ENCODE measurements around the gene ACTR3C.

Gene ACTR3C

GRCh38 chr7:150343225-150343624 lies 19.9 kb upstream of the ACTR3C start:
- TF ChIP-seq POLR2AphosphoS5 (IDR thresholded peaks at IDR 0.05; ENCODE audit: low read depth, low read length) (no peak), SIN3A (IDR thresholded peaks at IDR 0.05; ENCODE audit: borderline replicate concordance, insufficient read depth, low read length) (no peak)
- TF ChIP-seq, protein P1, sequence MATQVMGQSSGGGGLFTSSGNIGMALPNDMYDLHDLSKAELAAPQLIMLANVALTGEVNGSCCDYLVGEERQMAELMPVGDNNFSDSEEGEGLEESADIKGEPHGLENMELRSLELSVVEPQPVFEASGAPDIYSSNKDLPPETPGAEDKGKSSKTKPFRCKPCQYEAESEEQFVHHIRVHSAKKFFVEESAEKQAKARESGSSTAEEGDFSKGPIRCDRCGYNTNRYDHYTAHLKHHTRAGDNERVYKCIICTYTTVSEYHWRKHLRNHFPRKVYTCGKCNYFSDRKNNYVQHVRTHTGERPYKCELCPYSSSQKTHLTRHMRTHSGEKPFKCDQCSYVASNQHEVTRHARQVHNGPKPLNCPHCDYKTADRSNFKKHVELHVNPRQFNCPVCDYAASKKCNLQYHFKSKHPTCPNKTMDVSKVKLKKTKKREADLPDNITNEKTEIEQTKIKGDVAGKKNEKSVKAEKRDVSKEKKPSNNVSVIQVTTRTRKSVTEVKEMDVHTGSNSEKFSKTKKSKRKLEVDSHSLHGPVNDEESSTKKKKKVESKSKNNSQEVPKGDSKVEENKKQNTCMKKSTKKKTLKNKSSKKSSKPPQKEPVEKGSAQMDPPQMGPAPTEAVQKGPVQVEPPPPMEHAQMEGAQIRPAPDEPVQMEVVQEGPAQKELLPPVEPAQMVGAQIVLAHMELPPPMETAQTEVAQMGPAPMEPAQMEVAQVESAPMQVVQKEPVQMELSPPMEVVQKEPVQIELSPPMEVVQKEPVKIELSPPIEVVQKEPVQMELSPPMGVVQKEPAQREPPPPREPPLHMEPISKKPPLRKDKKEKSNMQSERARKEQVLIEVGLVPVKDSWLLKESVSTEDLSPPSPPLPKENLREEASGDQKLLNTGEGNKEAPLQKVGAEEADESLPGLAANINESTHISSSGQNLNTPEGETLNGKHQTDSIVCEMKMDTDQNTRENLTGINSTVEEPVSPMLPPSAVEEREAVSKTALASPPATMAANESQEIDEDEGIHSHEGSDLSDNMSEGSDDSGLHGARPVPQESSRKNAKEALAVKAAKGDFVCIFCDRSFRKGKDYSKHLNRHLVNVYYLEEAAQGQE (IDR thresholded peaks at IDR 0.05; ENCODE audit: insufficient read depth in 1 of 2, low read depth in 2 of 2, low read length in 2 of 2): no peak

- TF ChIP-seq, protein P1 (IDR thresholded peaks at IDR 0.05; ENCODE audit: insufficient read depth in 1 of 2, low read depth in 2 of 2, low read length in 2 of 2): no peak
Observed at GRCh38 chr7:150342121-150342408, 18.7 kb upstream of the ACTR3C start.

DNA sequence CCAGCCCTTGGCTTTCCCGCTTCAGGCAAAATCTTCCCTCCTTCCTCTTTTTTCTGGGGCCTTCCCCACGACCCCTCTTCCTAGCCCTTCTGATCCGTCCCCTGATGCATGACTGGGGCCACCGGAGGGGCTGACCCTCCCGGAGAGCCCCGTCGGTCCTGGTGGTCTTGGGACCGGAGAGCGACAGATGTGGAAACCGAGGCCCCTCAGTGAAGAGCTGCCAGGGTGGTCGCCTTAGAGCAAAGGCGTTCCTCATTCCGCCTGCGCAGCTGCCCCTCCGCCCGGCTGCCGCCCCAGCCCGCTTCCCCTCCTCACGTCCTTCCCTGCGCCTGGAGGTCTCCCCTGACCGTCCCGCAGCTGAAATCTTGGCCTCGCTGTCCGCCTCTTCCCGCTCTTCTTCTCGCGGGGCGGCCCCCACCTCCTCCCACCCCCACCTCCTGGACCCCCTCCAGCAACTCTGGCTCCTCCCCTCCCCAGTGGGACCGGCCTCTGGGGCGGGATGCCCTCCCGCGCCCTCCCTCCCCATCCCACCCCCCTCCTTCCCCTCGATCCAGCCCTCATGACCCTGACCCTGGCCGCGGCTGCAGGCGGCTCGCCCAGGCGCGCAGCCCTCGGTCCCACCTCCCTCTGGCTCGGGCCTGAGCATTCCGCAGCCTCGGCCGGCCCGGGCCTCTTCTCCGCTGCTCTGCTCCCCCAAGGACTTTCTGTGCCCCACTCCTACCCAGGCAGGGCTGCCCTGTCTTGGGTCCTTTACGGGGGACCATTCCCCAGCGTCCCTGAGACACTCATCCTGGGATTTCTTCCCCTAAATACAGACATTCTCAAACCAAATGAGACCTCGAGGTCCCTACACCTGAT lies 18.1 kb upstream of the ACTR3C start, which contains the start of gene RARRES2:
RARRES2 (minus strand) TSS at position 367 of the 858 bp plus-strand sequence. CDS start 1,020 bp downstream, outside the sequence.
- TF ChIP-seq TAF1 (IDR thresholded peaks at IDR 0.05; ENCODE audit: borderline replicate concordance, insufficient read depth, low read length) (no peak), SIN3A (IDR thresholded peaks at IDR 0.05; ENCODE audit: borderline replicate concordance, insufficient read depth, low read length) (no peak), POLR2AphosphoS5 (IDR thresholded peaks at IDR 0.05; ENCODE audit: low read depth, low read length) (no peak), FOXP2 (optimal IDR thresholded peaks at IDR 0.05; ENCODE audit: borderline replicate concordance, extremely low read depth, extremely low read length, insufficient read depth) (no peak)
- TF ChIP-seq, protein P1 (IDR thresholded peaks at IDR 0.05; ENCODE audit: insufficient read depth in 1 of 2, low read depth in 2 of 2, low read length in 2 of 2): no peak

DNA sequence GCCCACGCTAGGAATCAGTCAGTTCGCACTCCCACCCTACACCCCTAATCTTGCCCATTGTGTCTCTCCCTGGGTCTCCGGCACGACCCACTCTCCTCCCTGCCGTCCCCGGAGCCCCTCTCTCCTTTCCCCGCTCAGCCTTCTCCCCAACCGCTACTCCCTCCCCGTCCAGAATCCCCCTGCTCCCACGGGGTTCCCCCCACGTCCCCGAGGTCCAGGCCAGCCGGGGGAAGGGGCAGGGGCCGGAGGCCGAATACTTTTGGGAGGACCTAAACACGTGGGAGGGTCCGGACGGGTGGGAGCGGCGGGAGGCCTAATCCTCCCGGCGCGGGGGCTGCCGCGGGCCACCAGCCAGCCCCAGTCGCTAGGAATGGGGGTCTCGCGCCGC lies 17.5 kb upstream of the ACTR3C start:
- TF ChIP-seq TAF1 (IDR thresholded peaks at IDR 0.05; ENCODE audit: borderline replicate concordance, insufficient read depth, low read length) (no peak), POLR2AphosphoS5 (IDR thresholded peaks at IDR 0.05; ENCODE audit: low read depth, low read length) (no peak), FOXP2 (optimal IDR thresholded peaks at IDR 0.05; ENCODE audit: borderline replicate concordance, extremely low read depth, extremely low read length, insufficient read depth) (no peak), SIN3A (IDR thresholded peaks at IDR 0.05; ENCODE audit: borderline replicate concordance, insufficient read depth, low read length) (no peak)
- TF ChIP-seq, protein P1 (IDR thresholded peaks at IDR 0.05; ENCODE audit: insufficient read depth in 1 of 2, low read depth in 2 of 2, low read length in 2 of 2): no peak

All from PFSK-1 (cell line).